HG03575 (cell line): ENCODE measurements around the gene CACNA2D3.

Experiments used
- ATAC-seq: cut with Tn5 transposase; IDR thresholded peaks from one replicate; pipeline ENCODE4 v1.9.1; 2021; ENCODE audit not compliant: unreplicated experiment, insufficient number of reproducible peaks, low FRiP score; ENCODE audit errors: extremely low read depth

The CACNA2D3 gene

DNA sequence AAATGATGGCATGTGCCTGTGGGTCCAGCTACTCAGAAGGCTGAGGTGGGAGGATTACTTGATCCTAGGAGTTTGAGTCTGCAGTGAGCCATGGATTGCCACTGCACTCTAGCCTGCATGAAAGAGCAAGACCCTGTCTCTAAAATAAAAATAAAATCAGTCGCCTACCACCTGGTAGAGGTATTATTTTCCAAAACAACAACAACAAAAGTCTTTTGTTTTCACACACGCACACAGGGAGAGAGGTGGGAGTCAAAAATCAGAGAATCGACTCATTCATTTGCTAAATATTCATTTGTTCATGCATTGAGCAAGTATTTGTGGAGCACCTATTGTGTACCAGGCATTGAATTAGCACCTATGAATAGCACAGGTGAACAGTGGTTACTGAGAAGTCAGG lies 587.4 kb downstream of the CACNA2D3 start:
- no peak for ATAC-seq

DNA sequence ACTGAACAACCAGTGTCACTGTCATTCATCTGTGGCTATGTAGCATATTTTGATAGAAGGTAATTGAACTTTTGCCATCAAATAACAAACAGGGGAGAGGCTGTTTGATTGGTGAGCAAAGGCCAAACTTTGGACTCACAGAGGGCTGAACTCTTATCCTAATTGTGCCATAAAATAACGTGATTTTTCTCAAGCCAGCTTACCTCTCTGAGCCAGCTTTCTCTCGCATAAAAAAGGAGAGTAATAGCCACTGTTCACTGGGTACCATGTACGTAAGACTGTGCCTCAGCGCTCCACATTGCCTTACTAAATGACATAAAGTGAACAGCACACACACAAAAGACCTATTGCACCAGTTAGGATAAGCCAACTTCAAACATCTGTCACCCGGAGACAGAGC lies 588.6 kb downstream of the CACNA2D3 start:
- no peak for ATAC-seq

DNA sequence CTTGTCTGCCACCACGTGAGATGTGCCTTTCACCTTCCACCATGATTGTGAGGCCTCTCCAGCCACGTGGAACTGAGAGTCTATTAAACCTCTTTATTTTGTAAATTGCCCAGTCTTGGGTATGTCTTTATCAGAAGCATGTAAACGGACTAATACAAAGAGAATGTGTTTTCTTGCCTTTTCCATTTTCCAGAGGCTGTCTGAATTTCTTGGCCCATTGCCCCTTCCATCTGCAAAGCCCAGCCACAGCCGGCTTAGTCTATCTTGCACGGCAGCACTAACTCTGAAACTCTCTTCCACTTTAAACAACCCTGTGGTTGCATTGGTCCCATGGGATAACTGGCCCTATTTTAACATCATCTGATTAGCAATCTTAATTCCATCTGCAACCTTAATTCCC lies 590.2 kb downstream of the CACNA2D3 start:
- no peak for ATAC-seq

DNA sequence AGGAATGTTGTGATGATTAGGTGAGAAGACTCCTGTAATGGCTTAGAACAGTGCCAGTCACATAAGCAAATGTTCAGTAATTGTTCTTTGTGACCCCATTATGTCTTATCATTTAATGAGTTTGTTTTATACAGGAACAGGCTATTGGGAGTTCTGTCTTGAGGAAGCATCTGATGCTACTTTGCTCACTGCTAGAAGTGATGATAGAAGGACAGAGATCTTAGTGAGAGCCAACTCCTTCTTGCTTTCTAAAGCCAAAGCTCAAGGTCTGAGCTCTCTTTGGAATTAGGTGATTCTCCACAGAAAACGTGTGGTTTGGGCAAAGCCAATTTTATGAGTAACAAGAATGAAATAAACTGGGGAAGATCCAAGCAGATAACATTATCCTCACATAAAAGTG lies 590.7 kb downstream of the CACNA2D3 start:
- no peak for ATAC-seq

DNA sequence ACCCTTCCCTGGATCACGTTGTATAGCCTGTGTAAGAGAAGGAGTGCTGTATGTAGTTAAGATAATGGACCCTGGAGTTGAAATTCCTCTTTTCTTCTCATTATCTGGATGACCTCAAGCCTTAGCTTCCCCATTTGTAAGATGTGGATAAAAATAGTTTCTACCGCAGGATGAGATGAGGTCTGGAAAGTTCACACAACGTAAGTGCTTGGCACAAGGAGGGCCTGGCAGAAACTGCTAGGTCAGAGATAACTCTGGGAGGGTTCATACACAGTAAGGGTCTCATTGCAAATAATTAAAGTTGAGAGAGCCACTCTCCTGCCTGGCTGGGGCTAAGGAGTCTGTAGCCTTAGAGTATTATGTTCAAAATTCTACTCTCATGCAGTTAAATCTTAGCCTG lies 591.1 kb downstream of the CACNA2D3 start:
- ATAC-seq, result no peak

DNA sequence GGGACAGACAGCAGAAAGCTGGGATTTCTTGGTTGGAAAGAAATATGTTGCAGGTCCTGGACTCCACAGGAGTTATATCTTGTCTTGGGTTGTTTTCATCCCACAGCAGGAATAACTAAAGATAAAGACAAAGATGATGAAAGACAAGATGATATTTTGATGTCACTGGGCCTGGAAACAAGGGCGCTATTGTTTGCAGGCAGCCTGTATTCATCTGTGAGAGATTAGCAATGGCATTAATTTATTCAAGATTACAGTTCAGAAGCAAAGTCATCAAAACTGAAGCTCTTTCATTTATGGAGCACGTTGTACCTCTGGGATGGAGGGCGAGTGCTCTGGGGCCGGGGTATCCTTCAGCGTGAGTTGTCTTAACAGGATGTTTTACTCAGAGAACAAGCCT lies 591.7 kb downstream of the CACNA2D3 start:
- ATAC-seq, result no peak

DNA sequence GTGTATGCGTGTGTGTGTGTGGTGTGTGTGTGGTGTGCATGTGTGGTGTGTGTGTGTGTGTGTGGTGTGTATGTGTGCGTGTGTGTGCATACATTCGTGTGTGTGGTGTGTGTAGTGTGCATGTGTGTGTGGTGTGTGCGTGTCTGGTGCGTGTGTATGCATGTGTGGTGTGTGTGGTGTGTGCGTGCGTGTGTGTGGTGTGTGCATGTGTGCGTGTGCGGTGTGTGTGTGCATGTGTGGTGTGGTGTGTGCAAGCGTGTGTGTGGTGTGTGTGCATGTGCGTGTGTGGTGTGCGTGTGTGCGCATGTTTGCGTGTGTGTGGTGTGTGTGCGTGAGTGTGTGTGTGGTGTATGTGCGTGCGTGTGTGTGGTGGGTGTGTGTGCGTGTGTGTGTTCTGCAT lies 595.2 kb downstream of the CACNA2D3 start:
- no peak for ATAC-seq

DNA sequence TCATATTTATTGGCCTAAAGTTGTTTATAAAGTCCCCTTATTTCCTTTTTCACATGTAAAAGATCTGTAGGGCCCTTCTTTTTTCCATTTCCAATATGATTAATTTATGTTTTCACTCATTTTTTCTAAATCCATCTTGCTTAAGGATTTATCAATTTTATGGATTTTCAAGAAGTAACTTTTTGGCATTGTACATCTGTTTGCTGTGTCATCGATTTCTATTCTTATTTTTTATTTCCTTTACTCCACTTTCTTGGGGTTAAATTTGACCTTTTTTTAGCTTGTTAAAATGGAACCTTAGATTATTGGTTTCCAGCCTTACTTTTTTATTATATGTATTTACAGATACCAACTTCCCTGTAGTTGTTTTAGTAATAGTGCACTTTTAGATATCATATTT lies 597.6 kb downstream of the CACNA2D3 start:
- ATAC-seq, result no peak

DNA sequence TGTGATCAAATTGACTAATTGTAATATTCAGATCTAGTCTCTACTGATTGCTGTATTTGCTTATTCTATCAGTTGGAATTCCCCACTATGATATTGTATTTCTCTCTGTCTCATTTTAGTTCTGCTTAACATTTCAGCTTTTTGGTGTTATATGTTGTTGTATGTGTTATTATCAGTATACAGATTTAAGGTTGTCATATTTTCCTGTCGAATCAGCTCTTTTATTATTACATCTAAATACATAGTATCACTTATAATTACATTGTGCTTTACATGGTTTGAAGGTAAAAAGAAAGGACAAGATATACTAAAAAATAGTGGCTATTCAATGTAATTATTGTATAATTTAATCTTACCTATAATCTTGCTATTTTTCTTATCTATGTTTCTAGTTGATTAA lies 598.3 kb downstream of the CACNA2D3 start:
- ATAC-seq, result no peak

DNA sequence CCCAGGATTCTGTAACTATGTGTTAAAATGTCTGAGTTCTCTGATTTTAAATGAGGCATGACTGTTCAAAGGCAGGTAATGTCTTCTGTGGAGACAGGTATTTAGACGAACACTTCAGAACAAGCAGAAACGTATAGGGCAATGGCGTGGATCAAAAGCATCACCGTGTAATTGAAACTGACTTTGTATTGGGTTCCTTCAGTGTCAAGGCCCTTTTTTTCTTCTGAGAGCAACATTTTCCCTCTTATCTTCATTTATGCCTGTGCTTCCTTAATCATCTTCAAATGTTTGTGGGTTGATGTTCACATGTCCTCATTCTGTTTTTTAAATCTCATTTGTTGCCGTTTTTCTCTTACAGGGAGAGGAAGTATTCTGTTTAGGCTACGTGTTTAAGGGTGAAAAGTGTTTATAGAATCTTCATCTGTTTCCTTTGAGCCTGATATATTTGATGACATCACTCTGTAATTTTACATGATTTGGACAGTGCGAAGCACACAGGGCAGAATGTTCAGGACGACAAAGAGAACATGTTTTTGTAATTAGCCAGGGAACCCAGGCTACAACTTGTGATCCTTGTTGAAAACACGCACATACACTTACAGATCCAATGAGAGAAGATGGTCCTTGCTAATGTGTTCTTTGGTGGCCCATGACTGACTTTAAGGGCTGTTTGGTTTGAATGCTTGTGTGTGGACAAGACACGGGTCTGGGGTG lies 609.5 kb downstream of the CACNA2D3 start:
- no peak for ATAC-seq

DNA sequence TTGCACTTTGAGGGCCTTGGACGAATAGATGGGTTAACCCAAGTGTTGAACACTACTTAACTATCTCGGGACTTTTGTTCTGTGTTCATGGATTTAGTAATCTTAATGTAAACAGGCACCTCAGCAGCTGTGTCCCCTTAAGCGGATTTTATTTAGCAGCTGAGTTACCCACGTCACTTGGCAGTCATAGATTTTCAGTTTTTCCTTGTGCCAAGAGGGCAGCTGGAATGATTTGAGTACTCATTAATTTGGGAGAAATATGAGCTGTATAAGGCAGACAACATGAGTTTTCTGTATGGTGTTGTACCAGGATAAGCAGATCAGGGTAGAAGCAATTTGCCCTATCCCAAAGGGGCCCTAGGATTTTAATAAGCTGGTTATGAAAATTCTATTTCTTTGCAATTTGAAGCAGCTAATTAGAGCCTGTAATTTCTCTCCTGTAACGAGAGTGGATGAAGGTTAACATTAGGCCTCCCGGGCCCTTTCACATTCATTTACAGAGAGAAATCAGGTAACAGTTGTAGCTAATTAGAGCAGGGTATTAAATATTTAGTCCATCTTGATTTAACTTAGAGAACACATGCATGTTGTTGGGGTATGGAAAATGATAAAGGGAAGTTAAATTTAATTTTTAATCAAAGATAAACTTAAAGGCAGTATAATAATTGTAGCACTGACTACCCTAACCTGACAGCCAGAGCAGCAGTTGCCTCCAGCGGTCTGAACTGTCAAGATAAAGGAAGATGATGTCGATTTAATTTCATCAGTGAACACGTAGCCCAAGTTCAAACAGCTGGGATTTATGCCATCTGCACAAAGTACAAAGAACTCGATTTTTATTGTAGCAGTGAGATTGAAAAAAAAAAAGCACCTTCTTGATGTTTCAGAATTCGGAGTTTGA lies 611.0 kb downstream of the CACNA2D3 start:
- ATAC-seq, result no peak

DNA sequence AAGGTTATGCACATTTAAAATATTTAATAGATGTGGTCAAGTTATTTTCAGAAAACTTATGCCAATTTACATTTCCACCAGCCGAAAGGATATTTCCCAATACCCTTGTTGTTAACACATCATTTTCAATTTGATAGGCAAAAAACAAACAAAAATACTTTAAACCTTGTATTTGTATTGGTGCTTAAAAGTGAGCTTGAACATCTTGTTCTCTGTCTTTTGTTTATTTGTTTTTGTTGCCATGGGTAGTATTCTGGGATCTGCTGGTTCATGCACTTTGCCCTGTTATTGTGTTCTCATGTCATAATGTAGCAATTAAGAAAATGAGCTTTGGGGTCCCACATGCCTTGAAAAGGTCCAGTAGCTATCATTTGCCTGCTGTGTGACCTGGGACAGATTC lies 614.1 kb downstream of the CACNA2D3 start:
- no peak for ATAC-seq

DNA sequence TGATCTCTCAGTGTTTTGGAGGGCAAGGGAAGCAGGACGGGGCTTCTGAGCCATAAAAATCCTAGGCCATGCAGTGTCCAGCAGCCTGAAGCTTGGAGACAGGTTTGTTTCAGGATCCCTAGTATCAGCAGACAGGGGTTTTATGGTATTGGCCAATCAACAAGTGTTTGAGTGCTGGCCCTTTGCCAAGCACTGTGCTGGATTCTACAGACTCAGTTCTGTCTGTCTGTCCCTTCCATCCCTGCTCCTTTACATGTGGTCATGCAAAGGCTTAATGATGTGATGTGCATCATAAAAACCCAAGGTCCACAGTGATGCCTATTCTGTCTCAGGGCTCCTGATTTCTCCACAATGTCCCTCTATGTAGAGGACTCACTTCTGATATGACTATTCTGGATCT lies 621.4 kb downstream of the CACNA2D3 start:
- ATAC-seq, result no peak

DNA sequence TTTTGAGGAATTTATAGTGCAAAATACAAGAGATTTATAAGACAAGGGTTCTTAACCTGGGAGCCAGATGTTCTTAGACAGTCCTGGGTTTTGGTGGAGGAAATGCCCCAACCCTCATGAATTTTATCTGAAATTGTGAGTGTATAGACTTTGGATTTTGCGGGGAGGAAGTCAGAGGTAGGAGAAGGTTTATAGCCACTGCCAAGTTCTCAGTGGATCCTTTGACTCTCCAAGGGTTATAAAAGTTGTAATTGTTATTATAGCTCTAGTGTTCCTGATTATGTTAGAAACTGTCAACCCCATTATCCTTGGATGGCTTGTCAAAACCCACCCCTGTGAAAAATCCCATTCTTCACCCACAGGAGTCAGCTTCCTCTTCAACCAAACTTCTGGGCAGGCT lies 621.9 kb downstream of the CACNA2D3 start:
- no peak for ATAC-seq

DNA sequence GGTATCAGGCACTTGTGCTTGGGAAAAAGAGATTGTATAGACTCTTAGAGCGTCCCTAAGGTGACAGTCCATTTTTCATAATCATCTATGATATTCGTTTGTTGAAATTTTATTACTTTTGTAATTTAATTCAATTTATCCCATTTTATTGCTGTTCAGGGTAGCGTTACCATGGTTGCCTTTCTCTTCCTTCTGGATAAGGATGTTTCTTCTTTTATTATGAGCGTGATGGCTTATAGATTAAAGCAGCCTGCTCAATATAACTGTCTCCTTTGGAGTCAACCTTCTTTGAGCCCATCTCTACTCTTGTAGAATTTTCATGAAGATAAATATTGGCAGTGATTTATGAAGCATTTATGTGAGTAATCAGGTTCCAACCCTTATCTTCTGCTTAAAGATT lies 623.5 kb downstream of the CACNA2D3 start:
- ATAC-seq, result no peak

DNA sequence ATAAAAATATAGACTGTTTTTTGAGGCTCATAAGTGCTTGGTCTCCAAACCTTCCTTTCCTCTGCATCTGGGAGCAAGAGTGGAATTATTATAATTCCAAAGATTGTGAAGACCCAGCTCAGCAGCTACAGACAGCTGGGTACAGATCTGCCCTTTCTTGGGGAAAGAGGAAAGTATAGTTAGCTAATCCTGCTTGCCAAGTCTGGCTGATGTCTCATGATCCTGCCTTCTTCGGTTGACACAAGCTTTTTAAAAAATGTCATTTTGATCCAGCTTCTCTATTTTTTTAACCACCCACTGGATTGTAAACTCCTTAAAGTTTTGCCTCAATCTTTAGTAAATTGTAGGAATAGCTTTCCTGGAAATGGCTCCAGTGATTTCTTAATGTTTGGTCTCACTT lies 624.4 kb downstream of the CACNA2D3 start:
- ATAC-seq, result no peak

DNA sequence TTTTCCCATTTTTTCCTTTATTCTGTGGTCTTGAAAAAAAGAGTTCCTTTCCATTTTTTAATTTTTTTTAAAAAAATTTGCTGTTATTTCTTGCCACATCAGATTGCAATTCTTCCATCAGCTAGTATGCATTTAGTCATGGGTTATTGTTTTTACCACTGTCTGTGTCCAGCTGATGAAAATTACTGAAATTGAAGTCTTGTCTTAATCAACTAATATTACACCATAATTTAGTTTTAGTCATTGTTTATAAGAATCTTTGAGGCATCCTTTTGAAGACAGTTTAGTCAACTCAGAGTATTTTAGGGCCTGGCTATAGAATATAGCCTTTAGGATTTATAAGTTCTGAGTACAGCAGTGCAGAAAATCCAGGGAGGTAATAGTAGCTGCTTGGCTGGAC lies 633.4 kb downstream of the CACNA2D3 start:
- ATAC-seq, result no peak

DNA sequence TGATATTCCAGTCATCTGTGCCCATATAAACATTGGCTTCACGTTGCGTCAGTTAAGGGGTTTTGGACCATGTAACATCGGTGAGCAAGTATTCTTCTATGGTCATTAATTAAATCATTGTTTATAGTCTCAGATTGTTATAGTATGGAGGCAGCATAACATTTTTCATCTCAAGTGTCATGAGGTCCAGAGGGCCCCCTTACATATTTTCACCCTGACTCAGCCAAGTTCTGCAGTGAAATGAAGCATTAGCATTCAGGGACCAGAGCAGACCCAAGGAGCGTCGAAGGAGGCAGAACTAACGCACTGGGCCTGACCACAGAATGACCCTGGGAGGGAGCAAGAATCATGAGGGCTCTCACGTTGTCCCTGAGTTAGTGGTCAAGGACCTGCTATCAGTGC lies 634.0 kb downstream of the CACNA2D3 start:
- ATAC-seq, result no peak

DNA sequence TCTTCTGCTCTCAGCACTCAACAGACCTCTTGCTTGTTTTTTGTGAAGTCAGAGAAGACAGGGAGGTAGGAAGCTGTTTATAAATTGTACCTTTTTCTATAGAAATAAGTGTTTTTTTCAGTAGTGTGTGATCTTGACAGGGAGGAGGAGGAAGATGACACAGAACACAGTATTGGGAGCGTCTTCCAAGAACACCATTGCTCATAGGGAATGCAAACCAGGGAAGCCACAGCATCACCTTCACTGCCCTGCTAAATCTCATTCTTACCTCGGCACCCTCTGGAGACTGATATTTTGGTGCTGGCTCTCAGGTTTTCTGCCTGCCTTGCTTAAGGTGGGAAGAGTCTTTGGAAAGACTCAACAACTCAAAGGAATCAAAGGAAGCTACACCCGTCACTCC lies 636.1 kb downstream of the CACNA2D3 start:
- ATAC-seq, result no peak

DNA sequence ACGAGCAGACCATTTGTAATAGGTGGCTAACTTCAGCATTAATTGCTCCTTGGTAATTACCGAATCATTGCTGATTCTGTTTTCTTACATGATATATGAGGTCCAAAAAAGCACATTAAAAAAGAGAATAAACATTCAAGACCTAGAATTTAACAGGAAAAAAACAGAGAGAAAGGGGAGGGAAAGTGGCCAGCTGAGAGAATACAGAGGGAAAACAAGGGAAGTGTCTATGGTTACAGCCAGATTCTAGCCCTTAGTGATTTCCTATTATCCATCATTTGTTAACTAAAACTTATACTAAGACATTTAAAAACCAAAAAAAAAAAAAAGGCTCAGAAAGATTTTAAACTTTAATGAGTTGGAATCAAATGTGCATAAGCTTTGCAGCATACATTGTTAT lies 636.8 kb downstream of the CACNA2D3 start:
- no peak for ATAC-seq
